ENCODE data around the gene USP40.

Gene USP40

GRCh38 chr2:233495503-233496496 lies 70.8 kb downstream of the USP40 start:
- DNase-seq: no peak

- DNase-seq: no peak
Measured at GRCh38 chr2:233492751-233493150, 73.8 kb downstream of the USP40 start.

GRCh38 chr2:233492078-233492477 lies 74.5 kb downstream of the USP40 start:
- no peak for DNase-seq

GRCh38 chr2:233491326-233491725 lies 75.3 kb downstream of the USP40 start:
- DNase-seq: no peak

- DNase-seq: no peak
Measured at GRCh38 chr2:233490831-233491230, 75.8 kb downstream of the USP40 start.

- DNase-seq: no peak
Measured at GRCh38 chr2:233489666-233490065, 76.9 kb downstream of the USP40 start.

- DNase-seq: no peak
Measured at GRCh38 chr2:233489143-233489542, 77.4 kb downstream of the USP40 start.

- DNase-seq: no peak
Measured at GRCh38 chr2:233487748-233488345, 78.7 kb downstream of the USP40 start.

- no peak for DNase-seq
Measured at GRCh38 chr2:233486778-233487552, 79.6 kb downstream of the USP40 start.

- no peak for DNase-seq
Measured at GRCh38 chr2:233486357-233486756, 80.2 kb downstream of the USP40 start.

GRCh38 chr2:233485726-233486125 lies 80.9 kb downstream of the USP40 start:
- DNase-seq: no peak

GRCh38 chr2:233482616-233483015 lies 84.0 kb downstream of the USP40 start:
- no peak for DNase-seq

GRCh38 chr2:233481368-233482142 lies 85.0 kb downstream of the USP40 start:
- DNase-seq: no peak

- no peak for DNase-seq
Measured at GRCh38 chr2:233480490-233481202, 85.9 kb downstream of the USP40 start.

- no peak for DNase-seq
Measured at GRCh38 chr2:233479616-233480489, 86.7 kb downstream of the USP40 start.

- DNase-seq: no peak
Measured at GRCh38 chr2:233477548-233478433, 88.8 kb downstream of the USP40 start.

GRCh38 chr2:233476651-233477547 lies 89.7 kb downstream of the USP40 start:
- DNase-seq: no peak

- no peak for DNase-seq
Measured at GRCh38 chr2:233476063-233476410, 90.5 kb downstream of the USP40 start.

Data from KG1 (cell line).